GM18511 (cell line): ENCODE data around the gene LEO1.

Experiments used
- ATAC-seq: cut with Tn5 transposase; IDR thresholded peaks from one replicate; pipeline ENCODE4 v1.9.1; 2021; ENCODE audit warnings: mild to moderate bottlenecking, moderate library complexity; ENCODE audit not compliant: unreplicated experiment

LEO1 gene

GRCh38 chr15:51971375-51972133, at the start of gene LEO1:
LEO1 (minus strand) TSS chr15:51971778; CDS start chr15:51971745, 33 bp downstream.
- peak; percentile 90 for ATAC-seq

GRCh38 chr15:52021128-52021671, 49.6 kb upstream of the LEO1 start:
- ATAC-seq = no peak

- ATAC-seq = no peak
Observed at GRCh38 chr15:52020221-52021085, 48.9 kb upstream of the LEO1 start.

- peak; percentile 57 for ATAC-seq
Observed at GRCh38 chr15:52019394-52020220, 48.0 kb upstream of the LEO1 start.

- ATAC-seq = peak; percentile 79
Observed at GRCh38 chr15:52018693-52019393, 47.3 kb upstream of the LEO1 start, which contains the start of gene MAPK6. MAPK6 (plus strand) TSS chr15:52019219; CDS start chr15:52046461, 27,242 bp downstream.

DNA sequence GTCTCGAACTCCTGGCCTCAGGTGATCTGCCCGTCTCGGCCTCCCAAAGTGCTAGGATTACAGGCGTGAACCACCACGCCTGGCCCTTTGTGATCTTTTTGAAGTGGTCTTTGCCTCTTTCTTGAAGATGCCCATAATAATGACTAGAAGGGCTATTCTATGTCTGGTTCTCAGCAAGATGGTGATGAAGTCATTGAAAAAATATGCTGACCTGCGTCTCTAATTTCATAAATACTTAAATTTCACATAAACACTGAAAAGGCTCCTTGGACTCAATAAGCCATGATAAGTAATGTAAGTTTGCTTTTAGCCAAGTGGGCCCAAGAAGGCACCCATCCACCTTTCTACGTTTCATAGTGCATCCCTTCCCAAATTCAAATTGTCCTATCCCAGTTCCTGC, 46.7 kb upstream of the LEO1 start:
- no peak for ATAC-seq

DNA sequence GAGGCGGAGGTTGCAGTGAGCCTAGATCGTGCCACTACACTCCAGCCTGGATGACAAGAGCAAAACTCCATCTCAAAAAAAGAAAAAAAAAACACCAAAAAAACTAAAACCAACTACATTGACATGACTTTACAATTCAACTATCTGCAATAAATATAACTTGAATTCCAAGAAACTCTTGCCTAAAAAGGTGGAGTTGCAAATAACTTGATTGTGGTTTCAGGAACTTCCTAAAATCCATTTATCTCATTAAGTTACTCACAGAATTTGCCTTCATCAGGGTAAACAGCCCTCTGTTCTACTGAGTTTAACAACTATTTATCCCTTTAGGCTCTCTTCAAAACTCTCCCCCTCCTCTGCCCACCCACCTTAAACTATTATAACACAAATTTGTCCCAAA, 44.7 kb upstream of the LEO1 start:
- ATAC-seq = no peak

GRCh38 chr15:52014616-52015015, 43.0 kb upstream of the LEO1 start:
- no peak for ATAC-seq

- ATAC-seq = peak; percentile 57
Observed at GRCh38 chr15:52013151-52013791, 41.7 kb upstream of the LEO1 start.

DNA sequence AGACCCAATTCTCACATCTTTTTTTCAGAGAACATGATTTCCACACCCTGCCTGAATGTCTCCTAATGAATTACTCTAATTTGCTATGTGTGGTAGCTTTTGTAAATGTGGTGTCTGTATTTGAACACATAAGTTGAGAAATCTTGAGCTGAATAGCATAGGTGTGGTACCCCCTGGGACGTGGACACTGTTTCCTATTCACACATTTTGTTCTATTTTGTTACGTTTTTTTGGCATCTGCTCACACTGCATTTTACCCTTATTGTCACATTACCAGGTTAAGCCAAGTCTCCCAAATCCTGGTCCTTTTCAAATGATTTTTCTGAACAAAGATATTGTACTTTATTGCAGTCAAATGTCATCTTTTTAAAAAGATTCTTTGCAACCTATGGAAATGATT, 40.6 kb upstream of the LEO1 start:
- no peak for ATAC-seq

GRCh38 chr15:52011711-52012144, 40.1 kb upstream of the LEO1 start:
- ATAC-seq = no peak

GRCh38 chr15:52010633-52011595, 39.3 kb upstream of the LEO1 start:
- no peak for ATAC-seq

- ATAC-seq = peak; percentile 29
Observed at GRCh38 chr15:52008698-52009434, 37.3 kb upstream of the LEO1 start.

GRCh38 chr15:52008359-52008697, 36.8 kb upstream of the LEO1 start:
- ATAC-seq = no peak

GRCh38 chr15:52006702-52007340, 35.2 kb upstream of the LEO1 start:
- peak; percentile 43 for ATAC-seq

- peak; percentile 77 for ATAC-seq
Observed at GRCh38 chr15:52005748-52006701, 34.4 kb upstream of the LEO1 start.
